IMR-90 (cell line): Measurements from ENCODE around the gene DNAH17. TPM values are rescaled to one million over a fixed set of nuclear protein-coding genes. Genes with fewer than 3 reads are reported as not detected.
A peak's percentile ranks its signal among the peaks of the same experiment; 100 is the strongest.

Experiments
- ATAC-seq: fragments of 200-7000 bp; cut with Tn5 transposase; 2 replicates; pipeline ENCODE4 v1.9.1; 2020; ENCODE audit warnings: low read depth, mild to moderate bottlenecking, moderate library complexity
- BruUV-seq: library from RNA; stranded (reverse); fragments of 400-500 nt; replicated peaks from 2 replicates; lab custom pipeline; 2021; lab: Mats Ljungman, UMichigan
- CTCF ChIA-PET: fragments of 300-600 bp; formaldehyde crosslinking; extraction: SDS; loops from one replicate; lab custom pipeline; 2021; ENCODE audit warnings: antibody characterized with exemption; lab: Yijun Ruan, JAX
- POLR2A ChIA-PET: fragments of 300-600 bp; sonication (Branson Sonifier 250); formaldehyde crosslinking; loops from one replicate; lab custom pipeline; 2022; ENCODE audit warnings: antibody characterized with exemption; ENCODE audit not compliant: unreplicated experiment; lab: Charles Lee
- DNase-seq: peaks from one replicate; pipeline ENCODE4 v3.0.0; 2013
- H2AFZ ChIP-seq: replicated peaks from 2 replicates; pipeline ENCODE3; 2013; ENCODE audit warnings: low read length, mild to moderate bottlenecking; ENCODE audit not compliant: poor library complexity
- H2AK5ac ChIP-seq: 2 replicates; pipeline ENCODE4 v1.6.1; 2013; ENCODE audit warnings: low read depth, low read length, inconsistent platforms
- H2AK9ac ChIP-seq: replicated peaks from 2 replicates; pipeline ENCODE3; 2013; ENCODE audit warnings: mild to moderate bottlenecking, low read depth, low read length, moderate library complexity; ENCODE audit not compliant: poor library complexity
- H2BK120ac ChIP-seq: 2 replicates; pipeline ENCODE4 v1.6.1; 2013; ENCODE audit warnings: low read depth, low read length, inconsistent platforms
- H2BK15ac ChIP-seq: 3 replicates; pipeline ENCODE4 v1.6.1; 2013; ENCODE audit warnings: low read depth, low read length, inconsistent platforms
- H2BK20ac ChIP-seq: 2 replicates; pipeline ENCODE4 v1.6.1; 2013; ENCODE audit warnings: low read depth, mild to moderate bottlenecking, inconsistent platforms, low read length, moderate library complexity
- H2BK5ac ChIP-seq: 2 replicates; pipeline ENCODE4 v1.6.1; 2013; ENCODE audit warnings: mild to moderate bottlenecking, low read depth, low read length, inconsistent platforms; ENCODE audit not compliant: poor library complexity, severe bottlenecking
- H3K14ac ChIP-seq: replicated peaks from 2 replicates; pipeline ENCODE4 v1.6.1; 2013; ENCODE audit warnings: low read depth, low read length, inconsistent platforms
- H3K18ac ChIP-seq: 2 replicates; pipeline ENCODE4 v1.6.1; 2013; ENCODE audit warnings: low read depth, low read length, control low read depth
- H3K23ac ChIP-seq: 2 replicates; pipeline ENCODE4 v1.6.1; 2013; ENCODE audit warnings: low read depth, low read length, inconsistent platforms
- H3K27ac ChIP-seq: 2 replicates; pipeline ENCODE4 v1.5.1; 2013; ENCODE audit warnings: mild to moderate bottlenecking, control low read depth, low read length; ENCODE audit not compliant: insufficient read depth
- H3K27me3 ChIP-seq: 2 replicates; pipeline ENCODE4 v1.6.1; 2013; ENCODE audit warnings: low read length; ENCODE audit not compliant: control insufficient read depth, insufficient read depth
- H3K36me3 ChIP-seq: 2 replicates; pipeline ENCODE4 v1.6.1; 2013; ENCODE audit warnings: low read length, mixed read lengths; ENCODE audit not compliant: control insufficient read depth, insufficient read depth
- H3K4ac ChIP-seq: 2 replicates; pipeline ENCODE4 v1.6.1; 2013; ENCODE audit warnings: low read depth, low read length, inconsistent platforms
- H3K4me1 ChIP-seq: 2 replicates; pipeline ENCODE4 v1.6.1; 2013; ENCODE audit warnings: low read length, mixed read lengths; ENCODE audit not compliant: control insufficient read depth, insufficient read depth
- H3K4me2 ChIP-seq: 2 replicates; pipeline ENCODE4 v1.6.1; 2013; ENCODE audit warnings: low read depth, mild to moderate bottlenecking, control low read depth, low read length, moderate library complexity
- H3K4me3 ChIP-seq: 2 replicates; pipeline ENCODE4 v1.5.1; 2013; ENCODE audit warnings: low read depth, mild to moderate bottlenecking, control low read depth, low read length, moderate library complexity; ENCODE audit not compliant: insufficient read depth
- H3K56ac ChIP-seq: 2 replicates; pipeline ENCODE4 v1.6.1; 2013; ENCODE audit warnings: low read length, inconsistent platforms; ENCODE audit not compliant: insufficient read depth; ENCODE audit errors: extremely low read depth
- H3K79me1 ChIP-seq, 2 experiments: 2 replicates each; pipeline ENCODE4 v1.6.1; 2013; ENCODE audit warnings: low read length in 2 of 2, inconsistent platforms in 1 of 2, low read depth in 1 of 2
- H3K9ac ChIP-seq: 2 replicates; pipeline ENCODE4 v1.6.1; 2013; ENCODE audit warnings: low read depth, low read length, control low read depth
- H3K9me1 ChIP-seq: 2 replicates; pipeline ENCODE4 v1.6.1; 2013; ENCODE audit warnings: low read length, inconsistent platforms; ENCODE audit not compliant: insufficient read depth
- H3K9me3 ChIP-seq: 2 replicates; pipeline ENCODE4 v1.6.1; 2013; ENCODE audit warnings: low read length; ENCODE audit not compliant: control insufficient read depth, insufficient read depth
- H4K20me1 ChIP-seq: 2 replicates; pipeline ENCODE4 v1.6.1; 2013; ENCODE audit warnings: low read length, inconsistent platforms; ENCODE audit not compliant: insufficient read depth
- H4K5ac ChIP-seq: 2 replicates; pipeline ENCODE4 v1.6.1; 2013; ENCODE audit warnings: mild to moderate bottlenecking, low read depth, low read length, control low read depth
- H4K8ac ChIP-seq, 2 experiments: 2 replicates each; pipeline ENCODE4 v1.6.1; 2013; ENCODE audit warnings: low read depth in 2 of 2, low read length in 2 of 2, control low read depth in 1 of 2, inconsistent platforms in 1 of 2
- H4K91ac ChIP-seq: 2 replicates; pipeline ENCODE4 v1.6.1; 2013; ENCODE audit warnings: low read depth, low read length, inconsistent platforms; ENCODE audit not compliant: insufficient read depth
- BHLHE40 ChIP-seq: fragments of 150-350 bp; IDR thresholded peaks from 2 replicates; pipeline ENCODE4 v1.6.1; 2016; ENCODE audit warnings: mild to moderate bottlenecking, low read depth, low read length
- CTCF ChIP-seq: conservative IDR thresholded peaks from 2 replicates; pipeline ENCODE4 v1.5.1; 2012; ENCODE audit warnings: mild to moderate bottlenecking, low read depth, low read length, improper control_type of control experiment
- FOS ChIP-seq: fragments of 150-350 bp; IDR thresholded peaks from 2 replicates; pipeline ENCODE4 v1.6.1; 2016; ENCODE audit warnings: low read depth, low read length
- MXI1 ChIP-seq: IDR thresholded peaks from 2 replicates; pipeline ENCODE4 v1.6.1; 2012; ENCODE audit warnings: low read depth, mild to moderate bottlenecking, low read length, moderate library complexity, borderline replicate concordance
- NFE2L2 ChIP-seq: fragments of 150-350 bp; IDR thresholded peaks from 2 replicates; pipeline ENCODE4 v1.6.1; 2016; ENCODE audit warnings: low read depth, mild to moderate bottlenecking, low read length
- POLR2A ChIP-seq: IDR thresholded peaks from 2 replicates; pipeline ENCODE4 v1.6.1; 2012; ENCODE audit warnings: mild to moderate bottlenecking, low read depth, low read length
- SMC3 ChIP-seq: fragments of 150-350 bp; IDR thresholded peaks from 2 replicates; pipeline ENCODE4 v1.6.1; 2016; ENCODE audit warnings: low read depth, mild to moderate bottlenecking, antibody characterized with exemption, low read length, moderate library complexity
- USF2 ChIP-seq: fragments of 150-350 bp; IDR thresholded peaks from 2 replicates; pipeline ENCODE4 v1.6.1; 2017; ENCODE audit warnings: mild to moderate bottlenecking, antibody characterized with exemption, low read length, low read depth
- WGBS, 2 experiments: methylation state at CpG; one replicate each; pipeline versions ENCODE4 v1.1.5 to v1.1.7; 2013; ENCODE audit warnings: missing lambda C conversion rate in 2 of 2; ENCODE audit not compliant: insufficient read length in 1 of 2; ENCODE audit errors: extremely low coverage in 2 of 2; 5-methylcytosine and 5-hydroxymethylcytosine counted together
- dilution Hi-C: fragments of 300-500 bp; cut with HindIII; formaldehyde crosslinking; loops from one replicate; pipeline ENCODE4 v1.14.3; 2018; ENCODE audit warnings: low sequenced_read_pairs; ENCODE audit not compliant: unreplicated experiment
- in situ Hi-C: fragments of 300-500 bp; cut with MboI; formaldehyde crosslinking; loops from 3 replicates; pipeline ENCODE4 v1.14.3; 2019; ENCODE audit warnings: low sequenced_read_pairs, inconsistent platforms, mixed read lengths
- intact Hi-C: fragments of 100-400 bp; cut with micrococcal nuclease; formaldehyde crosslinking; loops from 2 replicates; pipeline ENCODE4 v1.10.0; 2022
- polyA plus RNA-seq, 3 experiments: library from polyadenylated mRNA; depleted of rRNA; stranded (reverse); fragments of >200 nt; gene quantifications; 2 replicates each; pipeline ENCODE4 v1.2.3, GENCODE V29; 2012; ENCODE audit warnings: low replicate concordance in 1 of 3
- total RNA-seq: library from RNA; depleted of rRNA; stranded (reverse); fragments of >200 nt; gene quantifications from 2 replicates; pipeline ENCODE4 v1.2.3, GENCODE V29; 2012

The DNAH17 gene
- total and polyA plus RNA-seq, 2 of the 4 experiments (the other 2 are of a cell fraction): not detected

DNA sequence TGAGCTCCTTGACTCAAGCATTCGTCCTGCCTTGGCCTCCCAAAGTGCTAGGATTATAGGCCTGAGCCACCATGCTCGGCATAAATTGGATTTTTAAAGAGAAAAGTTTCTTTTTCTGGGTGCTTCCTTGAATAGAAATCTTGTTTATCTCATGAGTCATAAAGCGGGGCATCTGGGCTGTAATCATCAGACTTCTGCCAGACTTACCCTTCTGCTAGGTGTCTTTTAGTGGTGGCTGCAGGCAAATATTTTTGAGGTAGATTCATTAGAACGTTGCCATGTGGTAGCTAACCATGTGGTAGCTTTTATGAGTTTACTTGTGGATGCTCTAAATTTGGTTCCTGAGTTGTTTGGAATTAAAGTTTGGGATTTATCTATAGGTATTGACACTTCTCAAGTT lies 185.4 kb downstream of the DNAH17 start:
- peak; percentile 89 for DNase-seq
- WGBS, 2 experiments: 0% methylated on average over 2 of the region's 4 CpGs; no CpG with 5 or more reads in 1 of the 2 experiments
- 0 out of 2 replicates have a peak overlapping the region, but pooled peaks have one; percentile 31 for H3K9ac ChIP-seq
- peak; percentile 12 for ATAC-seq
- no peak overlapping the region; the same call in 1 of the 2 replicates for H4K5ac ChIP-seq
- peaks cover 34% of the 10 kb centered on the region for H3K4me1 ChIP-seq
- 0 out of 2 replicates have a peak overlapping the region, but pooled peaks have one; percentile 47 for H4K91ac ChIP-seq
- peak overlapping the region; percentile 95 for H2BK120ac ChIP-seq
- peak overlapping the region; percentile 92 for H3K4ac ChIP-seq
- H2BK15ac ChIP-seq: peak overlapping the region; percentile 62; the same call in 1 of the 3 replicates
- peak overlapping the region; percentile 67 for H3K4me2 ChIP-seq
- CTCF ChIA-PET: interaction anchor here (0.6 to 2.8 kb wide), 4 partner anchors 19 to 522 kb away, joined by 3 to 10 read pairs (median 5); no protein-coding TSS in a partner anchor
- dilution Hi-C loops (no loop called here), intact Hi-C loops (no loop called here), in situ Hi-C loops (no loop called here)
- no peak overlapping the region for H2AK9ac ChIP-seq
- H3K27me3 ChIP-seq: no peaks in the 10 kb centered on the region
- TF ChIP-seq NFE2L2 (no peak), SMC3 (no peak), POLR2A (peak; percentile 3; the same call in 1 of the 2 replicates), USF2 (no peak), MXI1 (peak; percentile 79; the same call in 1 of the 2 replicates), BHLHE40 (peak; percentile 41; the same call in 1 of the 2 replicates), CTCF (no peak), FOS (peak; percentile 86)
- no peaks in the 10 kb centered on the region for H3K9me3 ChIP-seq
- H3K9me1 ChIP-seq: peaks cover 51% of the 10 kb centered on the region
- H4K8ac ChIP-seq: peak overlapping the region; percentile 7 to 54; a peak in 3 of 4 replicates
- H3K36me3 ChIP-seq: peaks cover 15% of the 10 kb centered on the region
- H2BK5ac ChIP-seq: peak overlapping the region; percentile 81
- no peak overlapping the region for H2AFZ ChIP-seq
- peaks cover 34% of the 10 kb centered on the region for H4K20me1 ChIP-seq
- peak overlapping the region; percentile 79 for H3K14ac ChIP-seq
- H2BK20ac ChIP-seq: peak overlapping the region; percentile 91
- H2AK5ac ChIP-seq: peak overlapping the region; percentile 96; the same call in 1 of the 2 replicates
- no peak overlapping the region for H3K4me3 ChIP-seq
- BruUV-seq: no TSS peak
- peak overlapping the region; percentile 37; the same call in 1 of the 2 replicates for H3K56ac ChIP-seq
- peak overlapping the region; percentile 55; the same call in 1 of the 2 replicates for H3K23ac ChIP-seq
- H3K27ac ChIP-seq: peak overlapping the region; percentile 82
- H3K18ac ChIP-seq: peak overlapping the region; percentile 67
- POLR2A ChIA-PET: no interaction called here
- H3K79me1 ChIP-seq: peaks cover 36 to 87% of the 10 kb centered on the region in 2 experiments
